WTC11 (cell line): ENCODE data around the gene TMEM127. TPM values are rescaled to one million over a fixed set of nuclear protein-coding genes. Genes with fewer than 3 reads are reported as not detected.

Source experiments
- ATAC-seq: fragments of 200-7000 bp; cut with Tn5 transposase; 2 replicates; pipeline ENCODE4 v1.10.0; 2021; ENCODE audit warnings: mild to moderate bottlenecking, moderate library complexity
- CTCF ChIA-PET: fragments of 300-600 bp; sonication (Branson Sonifier 250); formaldehyde crosslinking; loops from one replicate; lab custom pipeline; 2021; ENCODE audit warnings: antibody characterized with exemption; lab: Charles Lee
- POLR2A ChIA-PET: fragments of 350-600 bp; sonication (Branson Sonifier 250); formaldehyde crosslinking; loops from one replicate; lab custom pipeline; 2021; ENCODE audit warnings: antibody characterized with exemption; lab: Charles Lee
- DNase-seq: peaks from one replicate; pipeline ENCODE4 v3.0.0; 2021; ENCODE audit warnings: low spot score
- H3K27ac Mint-ChIP-seq: 2 replicates; pipeline ENCODE4 v1.8.0; 2021; ENCODE audit warnings: mixed read lengths
- H3K27me3 Mint-ChIP-seq: 2 replicates; pipeline ENCODE4 v1.8.0; 2021; ENCODE audit warnings: low read depth, mild to moderate bottlenecking, moderate library complexity, mixed read lengths
- H3K36me3 Mint-ChIP-seq: 2 replicates; pipeline ENCODE4 v1.8.0; 2021; ENCODE audit warnings: mixed read lengths
- H3K4me1 Mint-ChIP-seq: 2 replicates; pipeline ENCODE4 v1.8.0; 2022; ENCODE audit warnings: mixed read lengths
- H3K4me3 Mint-ChIP-seq: 2 replicates; pipeline ENCODE4 v1.8.0; 2021; ENCODE audit warnings: mild to moderate bottlenecking, moderate library complexity, mixed read lengths
- H3K9me3 Mint-ChIP-seq: 2 replicates; pipeline ENCODE4 v1.8.0; 2021; ENCODE audit warnings: mixed read lengths
- ATF1 ChIP-seq: sonication (generic); formaldehyde crosslinking; IDR thresholded peaks from 2 replicates; pipeline ENCODE4 v1.8.1; 2023; ENCODE audit warnings: mild to moderate bottlenecking, moderate library complexity, missing genetic modification reagents
- EMX1 ChIP-seq: fragments of 250-450 bp; sonication (Bioruptor Pico); IDR thresholded peaks from 2 replicates; pipeline ENCODE4 v1.8.0; 2021; ENCODE audit warnings: mild to moderate bottlenecking
- GABPB1 ChIP-seq: sonication (generic); formaldehyde crosslinking; IDR thresholded peaks from 2 replicates; pipeline ENCODE4 v1.8.1; 2023; ENCODE audit warnings: mild to moderate bottlenecking, missing genetic modification reagents
- GTF2I ChIP-seq: fragments of 250-450 bp; sonication (Bioruptor Pico); conservative IDR thresholded peaks from 2 replicates; pipeline ENCODE4 v1.4.0; 2021; ENCODE audit warnings: mild to moderate bottlenecking
- IRF2 ChIP-seq: sonication (generic); formaldehyde crosslinking; IDR thresholded peaks from 2 replicates; pipeline ENCODE4 v1.8.0; 2022; ENCODE audit warnings: low read depth, missing genetic modification reagents, borderline replicate concordance
- JUN ChIP-seq: sonication (generic); formaldehyde crosslinking; IDR thresholded peaks from 2 replicates; pipeline ENCODE4 v1.8.0; 2023; ENCODE audit warnings: mild to moderate bottlenecking, missing genetic modification reagents
- KAT7 ChIP-seq: sonication (generic); formaldehyde crosslinking; IDR thresholded peaks from 2 replicates; pipeline ENCODE4 v1.8.1; 2023; ENCODE audit warnings: missing genetic modification reagents, mild to moderate bottlenecking, borderline replicate concordance
- MAX ChIP-seq: sonication (generic); formaldehyde crosslinking; IDR thresholded peaks from 2 replicates; pipeline ENCODE4 v1.8.0; 2022; ENCODE audit warnings: mild to moderate bottlenecking, missing genetic modification reagents
- MLX ChIP-seq: sonication (generic); formaldehyde crosslinking; IDR thresholded peaks from 2 replicates; pipeline ENCODE4 v1.8.1; 2023; ENCODE audit warnings: mild to moderate bottlenecking, missing genetic modification reagents, moderate library complexity
- RELA ChIP-seq: sonication (generic); formaldehyde crosslinking; IDR thresholded peaks from 2 replicates; pipeline ENCODE4 v1.8.1; 2022; ENCODE audit warnings: missing genetic modification reagents, mild to moderate bottlenecking, borderline replicate concordance
- SMAD3 ChIP-seq: sonication (generic); formaldehyde crosslinking; IDR thresholded peaks from 2 replicates; pipeline ENCODE4 v1.8.0; 2022; ENCODE audit warnings: missing genetic modification reagents, mild to moderate bottlenecking, borderline replicate concordance
- SP1 ChIP-seq: sonication (generic); formaldehyde crosslinking; conservative IDR thresholded peaks from 2 replicates; pipeline ENCODE4 v1.8.1; 2022; ENCODE audit warnings: missing genetic modification reagents
- STAT6 ChIP-seq: sonication (generic); formaldehyde crosslinking; conservative IDR thresholded peaks from 2 replicates; pipeline ENCODE4 v1.8.1; 2023; ENCODE audit warnings: mild to moderate bottlenecking, low read depth, missing genetic modification reagents, moderate library complexity
- TP53 ChIP-seq: sonication (generic); formaldehyde crosslinking; IDR thresholded peaks from 2 replicates; pipeline ENCODE4 v1.8.1; 2023; ENCODE audit warnings: mild to moderate bottlenecking, missing genetic modification reagents
- USF2 ChIP-seq: sonication (generic); formaldehyde crosslinking; IDR thresholded peaks from 2 replicates; pipeline ENCODE4 v1.8.1; 2023; ENCODE audit warnings: mild to moderate bottlenecking, missing genetic modification reagents, moderate library complexity
- ZNF219 ChIP-seq: sonication (generic); formaldehyde crosslinking; IDR thresholded peaks from 2 replicates; pipeline ENCODE4 v1.8.0; 2023; ENCODE audit warnings: missing genetic modification reagents, mild to moderate bottlenecking, borderline replicate concordance
- ZNF232 ChIP-seq: sonication (generic); formaldehyde crosslinking; IDR thresholded peaks from 2 replicates; pipeline ENCODE4 v1.8.0; 2022; ENCODE audit warnings: mild to moderate bottlenecking, missing genetic modification reagents
- ZNF396 ChIP-seq: fragments of 250-450 bp; sonication (Bioruptor Pico); IDR thresholded peaks from 2 replicates; pipeline ENCODE4 v1.8.0; 2021; ENCODE audit warnings: mild to moderate bottlenecking, moderate library complexity, borderline replicate concordance
- ZNF512 ChIP-seq: sonication (generic); formaldehyde crosslinking; IDR thresholded peaks from 2 replicates; pipeline ENCODE4 v1.8.1; 2022; ENCODE audit warnings: missing genetic modification reagents, borderline replicate concordance
- total RNA-seq: library from RNA; stranded (reverse); gene quantifications from 3 replicates; pipeline ENCODE4 v1.2.3, GENCODE V29; 2021
- TF ChIP-seq, protein P1 (sequence below): fragments of 250-450 bp; sonication (Bioruptor Pico); IDR thresholded peaks from 2 replicates; pipeline ENCODE4 v1.9.0; 2021; ENCODE audit warnings: mild to moderate bottlenecking
- TF ChIP-seq, protein P2 (sequence below): sonication (generic); formaldehyde crosslinking; conservative IDR thresholded peaks from 2 replicates; pipeline ENCODE4 v1.8.1; 2022; ENCODE audit warnings: mild to moderate bottlenecking, missing genetic modification reagents
- TF ChIP-seq, protein P3 (sequence below): fragments of 250-450 bp; sonication (Bioruptor Pico); IDR thresholded peaks from 2 replicates; pipeline ENCODE4 v1.9.0; 2021; ENCODE audit warnings: mild to moderate bottlenecking, borderline replicate concordance

TMEM127 gene
- total RNA-seq, 1 experiment from 2014 or later: 22.9 TPM

DNA sequence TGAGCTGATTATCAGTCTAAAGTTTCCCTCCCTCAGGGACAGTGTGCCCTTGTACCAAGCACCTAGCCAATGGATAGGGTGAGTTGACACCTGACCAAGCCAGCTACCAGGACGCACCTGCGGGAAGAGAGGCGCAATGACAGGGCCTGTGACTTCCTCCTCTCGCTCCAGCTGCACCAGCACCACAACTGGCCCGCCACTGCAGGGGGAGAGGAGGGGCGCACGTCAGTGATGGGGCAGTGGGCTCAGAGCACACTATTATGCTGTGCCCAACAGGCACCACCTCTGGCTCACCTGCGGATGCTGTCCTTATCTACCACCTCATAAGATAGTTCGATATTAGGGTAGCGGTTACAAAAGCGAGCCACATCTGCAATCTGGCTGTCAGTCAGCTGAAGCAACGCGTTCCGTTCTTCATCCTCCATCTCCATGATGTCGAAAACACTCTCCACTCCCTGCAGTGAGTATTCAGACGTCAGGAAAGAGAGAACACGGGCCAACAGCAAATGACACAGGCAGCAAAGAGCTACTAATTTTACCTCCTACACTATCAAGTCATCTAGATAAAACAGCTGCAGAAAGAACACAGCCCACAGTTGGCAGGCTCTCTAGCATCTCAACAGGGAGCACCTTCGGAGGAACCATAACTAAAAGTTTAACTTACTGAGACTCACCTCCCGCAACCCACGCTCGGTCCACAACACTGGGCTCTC lies 11.1 kb upstream of the TMEM127 start:
- no peaks in the 10 kb centered on the region for H3K27me3 Mint-ChIP-seq
- H3K27ac Mint-ChIP-seq: no peak overlapping the region
- no peak overlapping the region for H3K4me3 Mint-ChIP-seq
- H3K9me3 Mint-ChIP-seq: no peaks in the 10 kb centered on the region
- POLR2A ChIA-PET: interaction anchor here (0.7 kb wide), 1 partner anchor 284 kb away, joined by 6 read pairs; no protein-coding TSS in a partner anchor
- TF ChIP-seq GTF2I: no peak
- TF ChIP-seq ZNF396 (CRISPR knock-in tag): no peak
- TF ChIP-seq SMAD3 (CRISPR knock-in tag): no peak
- no peak for TF ChIP-seq STAT6 (CRISPR knock-in tag)
- no peak for TF ChIP-seq KAT7
- no peak for TF ChIP-seq ATF1 (CRISPR knock-in tag)
- no peak for TF ChIP-seq ZNF232 (CRISPR knock-in tag)
- TF ChIP-seq ZNF219 (CRISPR knock-in tag): no peak
- no peak for TF ChIP-seq MAX
- no peak for TF ChIP-seq ZNF512 (CRISPR knock-in tag)
- no peak for DNase-seq
- no peak for ATAC-seq
- CTCF ChIA-PET: interaction anchor here (0.6 kb wide), 1 partner anchor 215 kb away, joined by 3 read pairs; no protein-coding TSS in a partner anchor
- H3K4me1 Mint-ChIP-seq: no peaks in the 10 kb centered on the region
- peaks cover 81% of the 10 kb centered on the region for H3K36me3 Mint-ChIP-seq

- Mint-ChIP-seq H3K4me1 (no peaks in the 10 kb centered on the region), H3K27ac (0 out of 2 replicates have a peak overlapping the region, but pooled peaks have one; percentile 41), H3K36me3 (peaks cover 74% of the 10 kb centered on the region), H3K4me3 (no peak overlapping the region), H3K27me3 (no peaks in the 10 kb centered on the region), H3K9me3 (no peaks in the 10 kb centered on the region)
- POLR2A ChIA-PET: interaction anchor here (0.5 kb wide), 1 partner anchor 55 kb away, joined by 5 read pairs; no protein-coding TSS in a partner anchor
- ATAC-seq (no peak), DNase-seq (no peak)
- CTCF ChIA-PET: no interaction called here
- TF ChIP-seq, protein P1, sequence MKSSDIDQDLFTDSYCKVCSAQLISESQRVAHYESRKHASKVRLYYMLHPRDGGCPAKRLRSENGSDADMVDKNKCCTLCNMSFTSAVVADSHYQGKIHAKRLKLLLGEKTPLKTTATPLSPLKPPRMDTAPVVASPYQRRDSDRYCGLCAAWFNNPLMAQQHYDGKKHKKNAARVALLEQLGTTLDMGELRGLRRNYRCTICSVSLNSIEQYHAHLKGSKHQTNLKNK (CRISPR knock-in tag): no peak
- TF ChIP-seq, protein P2, sequence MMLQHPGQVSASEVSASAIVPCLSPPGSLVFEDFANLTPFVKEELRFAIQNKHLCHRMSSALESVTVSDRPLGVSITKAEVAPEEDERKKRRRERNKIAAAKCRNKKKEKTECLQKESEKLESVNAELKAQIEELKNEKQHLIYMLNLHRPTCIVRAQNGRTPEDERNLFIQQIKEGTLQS (CRISPR knock-in tag): no peak
- TF ChIP-seq SP1 (CRISPR knock-in tag) (no peak), RELA (CRISPR knock-in tag) (no peak), GABPB1 (CRISPR knock-in tag) (no peak), JUN (CRISPR knock-in tag) (no peak), MLX (no peak), IRF2 (CRISPR knock-in tag) (no peak), EMX1 (CRISPR knock-in tag) (no peak), TP53 (no peak), USF2 (CRISPR knock-in tag) (no peak), SMAD3 (CRISPR knock-in tag) (no peak), ZNF396 (CRISPR knock-in tag) (no peak)
- TF ChIP-seq, protein P3, sequence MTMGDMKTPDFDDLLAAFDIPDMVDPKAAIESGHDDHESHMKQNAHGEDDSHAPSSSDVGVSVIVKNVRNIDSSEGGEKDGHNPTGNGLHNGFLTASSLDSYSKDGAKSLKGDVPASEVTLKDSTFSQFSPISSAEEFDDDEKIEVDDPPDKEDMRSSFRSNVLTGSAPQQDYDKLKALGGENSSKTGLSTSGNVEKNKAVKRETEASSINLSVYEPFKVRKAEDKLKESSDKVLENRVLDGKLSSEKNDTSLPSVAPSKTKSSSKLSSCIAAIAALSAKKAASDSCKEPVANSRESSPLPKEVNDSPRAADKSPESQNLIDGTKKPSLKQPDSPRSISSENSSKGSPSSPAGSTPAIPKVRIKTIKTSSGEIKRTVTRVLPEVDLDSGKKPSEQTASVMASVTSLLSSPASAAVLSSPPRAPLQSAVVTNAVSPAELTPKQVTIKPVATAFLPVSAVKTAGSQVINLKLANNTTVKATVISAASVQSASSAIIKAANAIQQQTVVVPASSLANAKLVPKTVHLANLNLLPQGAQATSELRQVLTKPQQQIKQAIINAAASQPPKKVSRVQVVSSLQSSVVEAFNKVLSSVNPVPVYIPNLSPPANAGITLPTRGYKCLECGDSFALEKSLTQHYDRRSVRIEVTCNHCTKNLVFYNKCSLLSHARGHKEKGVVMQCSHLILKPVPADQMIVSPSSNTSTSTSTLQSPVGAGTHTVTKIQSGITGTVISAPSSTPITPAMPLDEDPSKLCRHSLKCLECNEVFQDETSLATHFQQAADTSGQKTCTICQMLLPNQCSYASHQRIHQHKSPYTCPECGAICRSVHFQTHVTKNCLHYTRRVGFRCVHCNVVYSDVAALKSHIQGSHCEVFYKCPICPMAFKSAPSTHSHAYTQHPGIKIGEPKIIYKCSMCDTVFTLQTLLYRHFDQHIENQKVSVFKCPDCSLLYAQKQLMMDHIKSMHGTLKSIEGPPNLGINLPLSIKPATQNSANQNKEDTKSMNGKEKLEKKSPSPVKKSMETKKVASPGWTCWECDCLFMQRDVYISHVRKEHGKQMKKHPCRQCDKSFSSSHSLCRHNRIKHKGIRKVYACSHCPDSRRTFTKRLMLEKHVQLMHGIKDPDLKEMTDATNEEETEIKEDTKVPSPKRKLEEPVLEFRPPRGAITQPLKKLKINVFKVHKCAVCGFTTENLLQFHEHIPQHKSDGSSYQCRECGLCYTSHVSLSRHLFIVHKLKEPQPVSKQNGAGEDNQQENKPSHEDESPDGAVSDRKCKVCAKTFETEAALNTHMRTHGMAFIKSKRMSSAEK (CRISPR knock-in tag): no peak
Measured at GRCh38 chr2:96274355-96275056, 8.7 kb upstream of the TMEM127 start.
